Measurements from ENCODE around the gene BMP8A. TPM values are rescaled to one million over a fixed set of nuclear protein-coding genes. Genes with fewer than 3 reads are reported as not detected.
"Not testable (repeated sequence)": the region's sequence is repeated elsewhere in the genome, so short reads cannot be mapped to it uniquely, and the experiment has no call there.

Gene BMP8A
- polyA plus RNA-seq, 1 donor from 2014 or later = not detected

GRCh38 chr1:39497585-39497984 is 6.1 kb downstream of the BMP8A start:
- TF ChIP-seq RAD21 (conservative IDR thresholded peaks at IDR 0.05) (no peak), CTCF (IDR thresholded peaks at IDR 0.05; ENCODE audit: poor library complexity, severe bottlenecking) (no peak), EZH2 (IDR thresholded peaks at IDR 0.05; ENCODE audit: borderline replicate concordance, insufficient read depth, low read length, poor library complexity, severe bottlenecking) (no peak), SMC3 (conservative IDR thresholded peaks at IDR 0.05; ENCODE audit: poor library complexity) (no peak), EP300 (conservative IDR thresholded peaks at IDR 0.05; ENCODE audit: poor library complexity, severe bottlenecking) (no peak), REST (IDR thresholded peaks at IDR 0.05; ENCODE audit: borderline replicate concordance) (no peak), TAF1 (IDR thresholded peaks at IDR 0.05; ENCODE audit: low read depth) (no peak), POLR2AphosphoS5 (IDR thresholded peaks at IDR 0.05) (no peak), MXI1 (conservative IDR thresholded peaks at IDR 0.05; ENCODE audit: poor library complexity, severe bottlenecking) (no peak)

GRCh38 chr1:39498096-39498710 is 6.8 kb downstream of the BMP8A start:
- H3K9ac ChIP-seq (ENCODE audit: low read length); H3K9me2 ChIP-seq (ENCODE audit: insufficient read depth, low read length); H3K79me2 ChIP-seq (replicated peaks; ENCODE audit: insufficient read depth, low read length); H2AFZ ChIP-seq (ENCODE audit: low read depth, low read length); H3K4me2 ChIP-seq (ENCODE audit: low read length); H3K9me3 ChIP-seq (ENCODE audit: low read length); H3K27ac ChIP-seq (ENCODE audit: low read length); H3K36me3 ChIP-seq (ENCODE audit: insufficient read depth, low read length); H3F3A ChIP-seq (ENCODE audit: insufficient read depth, low read length, poor library complexity, severe bottlenecking); H3K4me3 ChIP-seq (ENCODE audit: low read length); H4K20me1 ChIP-seq (ENCODE audit: insufficient read depth): not testable (repeated sequence)
- peaks cover 12% of the 10 kb centered on the region for H3K27me3 ChIP-seq (ENCODE audit: insufficient read depth, low read depth, low read length)

More at GRCh38 chr1:39497585-39497984, 6.1 kb downstream of the BMP8A start:
- Histone ChIP-seq H3K27ac (ENCODE audit: low read length) (no peak overlapping the region), H3K9me2 (ENCODE audit: insufficient read depth, low read length) (no peaks in the 10 kb centered on the region), H3K79me2 (replicated peaks; ENCODE audit: insufficient read depth, low read length) (no peaks in the 10 kb centered on the region), H3K27me3 (ENCODE audit: insufficient read depth, low read depth, low read length) (peaks cover 18% of the 10 kb centered on the region), H2AFZ (ENCODE audit: low read depth, low read length) (no peak overlapping the region), H3K9ac (ENCODE audit: low read length) (no peak overlapping the region), H3F3A (ENCODE audit: insufficient read depth, low read length, poor library complexity, severe bottlenecking) (no peaks in the 10 kb centered on the region), H4K20me1 (ENCODE audit: insufficient read depth) (no peaks in the 10 kb centered on the region), H3K36me3 (ENCODE audit: insufficient read depth, low read length) (no peaks in the 10 kb centered on the region), H3K4me3 (ENCODE audit: low read length) (no peak overlapping the region), H3K4me2 (ENCODE audit: low read length) (no peak overlapping the region), H3K9me3 (ENCODE audit: low read length) (no peaks in the 10 kb centered on the region)

GRCh38 chr1:39498821-39499220 is 7.4 kb downstream of the BMP8A start:
- H3K9ac ChIP-seq (ENCODE audit: low read length); H3K79me2 ChIP-seq (replicated peaks; ENCODE audit: insufficient read depth, low read length); H3K9me2 ChIP-seq (ENCODE audit: insufficient read depth, low read length); H3K27ac ChIP-seq (ENCODE audit: low read length); H2AFZ ChIP-seq (ENCODE audit: low read depth, low read length); H4K20me1 ChIP-seq (ENCODE audit: insufficient read depth); H3F3A ChIP-seq (ENCODE audit: insufficient read depth, low read length, poor library complexity, severe bottlenecking); H3K4me2 ChIP-seq (ENCODE audit: low read length); H3K4me3 ChIP-seq (ENCODE audit: low read length); H3K9me3 ChIP-seq (ENCODE audit: low read length); H3K27me3 ChIP-seq (ENCODE audit: insufficient read depth, low read depth, low read length); H3K36me3 ChIP-seq (ENCODE audit: insufficient read depth, low read length): not testable (repeated sequence)

Data from neural cell (in vitro differentiated cells).